GM18505 (cell line): Measurements from ENCODE around the gene DPP10.

Experiments
- ATAC-seq: cut with Tn5 transposase; IDR thresholded peaks from one replicate; pipeline ENCODE4 v1.9.1; 2021; ENCODE audit not compliant: unreplicated experiment
- POLR2A ChIP-seq: IDR thresholded peaks from 4 replicates; pipeline ENCODE4 v1.6.1; 2011; ENCODE audit warnings: borderline replicate concordance; ENCODE audit not compliant: insufficient read depth, insufficient read length; ENCODE audit errors: extremely low read depth

The DPP10 gene

GRCh38 chr2:115771516-115771915 lies 1329.1 kb downstream of the DPP10 start:
- no peak for TF ChIP-seq POLR2A
- ATAC-seq = no peak

GRCh38 chr2:115774361-115774760 lies 1331.9 kb downstream of the DPP10 start:
- TF ChIP-seq POLR2A = no peak
- ATAC-seq = no peak

GRCh38 chr2:115779085-115779632 lies 1336.7 kb downstream of the DPP10 start:
- TF ChIP-seq POLR2A = no peak
- no peak for ATAC-seq

GRCh38 chr2:115782286-115782685 lies 1339.8 kb downstream of the DPP10 start:
- no peak for ATAC-seq
- TF ChIP-seq POLR2A = no peak

GRCh38 chr2:115796078-115796477 lies 1353.6 kb downstream of the DPP10 start:
- ATAC-seq = no peak
- TF ChIP-seq POLR2A = no peak

GRCh38 chr2:115807276-115807675 lies 1364.8 kb downstream of the DPP10 start:
- TF ChIP-seq POLR2A = no peak
- no peak for ATAC-seq

- ATAC-seq = no peak
- TF ChIP-seq POLR2A = no peak
These were observed 1383.5 kb downstream of the DPP10 start for GRCh38 chr2:115825912-115826311.

GRCh38 chr2:115833196-115833595 lies 1390.8 kb downstream of the DPP10 start:
- TF ChIP-seq POLR2A = no peak
- no peak for ATAC-seq

GRCh38 chr2:115838539-115838938 lies 1396.1 kb downstream of the DPP10 start:
- ATAC-seq = no peak
- no peak for TF ChIP-seq POLR2A

- ATAC-seq = no peak
- no peak for TF ChIP-seq POLR2A
These were observed 1399.9 kb downstream of the DPP10 start for GRCh38 chr2:115842306-115842705.

GRCh38 chr2:115848192-115848591 lies 1405.8 kb downstream of the DPP10 start:
- no peak for TF ChIP-seq POLR2A
- ATAC-seq = no peak

GRCh38 chr2:115867024-115867423 lies 1424.6 kb downstream of the DPP10 start:
- ATAC-seq = no peak
- TF ChIP-seq POLR2A = no peak

GRCh38 chr2:115874427-115874826 lies 1432.0 kb downstream of the DPP10 start:
- no peak for ATAC-seq
- no peak for TF ChIP-seq POLR2A

GRCh38 chr2:115880558-115880957 lies 1438.1 kb downstream of the DPP10 start:
- no peak for TF ChIP-seq POLR2A
- ATAC-seq = no peak

- no peak for TF ChIP-seq POLR2A
- ATAC-seq = no peak
These were observed 1444.9 kb downstream of the DPP10 start for GRCh38 chr2:115887209-115887776.
